HCT116 (cell line): ENCODE measurements around the gene IFRD1. TPM values are rescaled to one million over a fixed set of nuclear protein-coding genes. Genes with fewer than 3 reads are reported as not detected.

ENCODE experiments used
- ATAC-seq: fragments of 200-7000 bp; cut with Tn5 transposase; 2 replicates; pipeline ENCODE4 v1.9.1; 2020; ENCODE audit warnings: mild to moderate bottlenecking, moderate library complexity
- BruUV-seq: library from RNA; stranded (reverse); fragments of 400-500 nt; replicated peaks from 2 replicates; lab custom pipeline; 2021; lab: Mats Ljungman, UMichigan
- CTCF ChIA-PET: fragments of 300-600 bp; sonication (Branson Sonifier 250); formaldehyde crosslinking; loops from one replicate; lab custom pipeline; 2021; ENCODE audit warnings: antibody characterized with exemption; lab: Charles Lee
- POLR2A ChIA-PET: fragments of 300-600, 350-600 bp; sonication (Branson Sonifier 250); formaldehyde crosslinking; loops from one replicate; lab custom pipeline; 2021; ENCODE audit warnings: antibody characterized with exemption; lab: Charles Lee
- RAD21 ChIA-PET, 2 experiments: fragments of 300-600 bp; sonication (Branson Sonifier 250); formaldehyde crosslinking; loops; one replicate each; lab custom pipeline; 2023; ENCODE audit warnings: low total read pairs in 2 of 2; ENCODE audit not compliant: uncharacterized antibody in 2 of 2, unreplicated experiment in 2 of 2, low non-redundant PET in 1 of 2; lab: Charles Lee
- DNase-seq: peaks from one replicate; pipeline ENCODE4 v3.0.0-alpha.2; 2010; ENCODE audit warnings: low read depth, low spot score
- H2AFZ ChIP-seq: fragments of 200-600 bp; shearing (Covaris generic), sonication (generic); 2 replicates; pipeline ENCODE4 v1.6.1; 2017; ENCODE audit warnings: low read depth, mixed run types, mixed read lengths, antibody characterized with exemption, low read length; ENCODE audit not compliant: poor library complexity, severe bottlenecking
- H3K27ac ChIP-seq: 2 replicates; pipeline ENCODE4 v1.5.1; 2012; ENCODE audit warnings: low read depth, low read length
- H3K27me3 ChIP-seq: fragments of 200-600 bp; sonication (generic); 2 replicates; pipeline ENCODE4 v1.6.1; 2016; ENCODE audit warnings: mixed run types, low read length, mixed read lengths; ENCODE audit not compliant: insufficient read depth
- H3K36me3 ChIP-seq, 2 experiments: fragments of 200-500 bp in 1 of 2; fragments of 200-600 bp in 1 of 2; sonication (Bioruptor generic) in 1 of 2; sonication (generic) in 1 of 2; 2 replicates each; pipeline versions ENCODE4 v1.5.1 to v1.6.1; 2014 to 2016; ENCODE audit warnings: low read length in 2 of 2, inconsistent platforms in 1 of 2, mixed read lengths in 1 of 2, mixed run types in 1 of 2; ENCODE audit not compliant: insufficient read depth in 2 of 2, control insufficient read depth in 1 of 2
- H3K4me1 ChIP-seq, 2 experiments: fragments of 200-600 bp in 1 of 2; sonication (generic) in 1 of 2; 2 replicates each; pipeline versions ENCODE4 v1.5.1 to v1.6.1; 2012 to 2017; ENCODE audit warnings: low read length in 2 of 2, inconsistent platforms in 1 of 2, mild to moderate bottlenecking in 1 of 2, mixed read lengths in 1 of 2, mixed run types in 1 of 2, moderate library complexity in 1 of 2; ENCODE audit not compliant: insufficient read depth in 2 of 2, control insufficient read depth in 1 of 2
- H3K4me2 ChIP-seq: fragments of 200-600 bp; sonication (generic); 2 replicates; pipeline ENCODE4 v1.6.1; 2017; ENCODE audit warnings: mixed run types, low read length, mixed read lengths
- H3K4me3 ChIP-seq, 2 experiments: fragments of 200-600 bp in 1 of 2; sonication (generic) in 1 of 2; replicated peaks in 1 of 2; 2 replicates each; pipeline ENCODE4 v1.5.1; 2011 to 2016; ENCODE audit warnings: low read length in 2 of 2, control low read depth in 1 of 2, low read depth in 1 of 2, mild to moderate bottlenecking in 1 of 2, mixed read lengths in 1 of 2, mixed run types in 1 of 2
- H3K79me2 ChIP-seq: fragments of 200-600 bp; sonication (generic); 2 replicates; pipeline ENCODE4 v1.6.1; 2017; ENCODE audit warnings: mild to moderate bottlenecking, mixed run types, low read length, moderate library complexity, mixed read lengths; ENCODE audit not compliant: insufficient read depth
- H3K9ac ChIP-seq: fragments of 200-600 bp; sonication (generic); 2 replicates; pipeline ENCODE4 v1.6.1; 2016; ENCODE audit warnings: low read length, mixed read lengths
- H3K9me2 ChIP-seq: fragments of 200-600 bp; sonication (generic), shearing (Covaris generic); 2 replicates; pipeline ENCODE4 v1.6.1; 2017; ENCODE audit warnings: mixed run types, mild to moderate bottlenecking, moderate library complexity; ENCODE audit not compliant: insufficient read depth
- H3K9me3 ChIP-seq, 2 experiments: fragments of 200-500 bp in 1 of 2; fragments of 200-600 bp in 1 of 2; sonication (Bioruptor generic) in 1 of 2; sonication (generic) in 1 of 2; 2 replicates each; pipeline ENCODE4 v1.6.1; 2014 to 2017; ENCODE audit warnings: low read length in 2 of 2, mixed read lengths in 2 of 2, inconsistent platforms in 1 of 2, low read depth in 1 of 2, mild to moderate bottlenecking in 1 of 2, mixed run types in 1 of 2, moderate library complexity in 1 of 2; ENCODE audit not compliant: control insufficient read depth in 1 of 2, insufficient read depth in 1 of 2
- H4K20me1 ChIP-seq: fragments of 200-600 bp; sonication (generic), shearing (Covaris generic); 2 replicates; pipeline ENCODE4 v1.6.1; 2017; ENCODE audit warnings: mixed run types, mild to moderate bottlenecking, moderate library complexity; ENCODE audit not compliant: insufficient read depth
- CBX3 ChIP-seq: IDR thresholded peaks from 2 replicates; pipeline ENCODE4 v1.6.1; 2012; ENCODE audit warnings: low read depth
- CEBPB ChIP-seq: IDR thresholded peaks from 2 replicates; pipeline ENCODE4 v1.6.1; 2012; ENCODE audit warnings: low read depth
- EGR1 ChIP-seq: IDR thresholded peaks from 2 replicates; pipeline ENCODE4 v1.6.1; 2012; ENCODE audit warnings: low read depth
- ELF1 ChIP-seq: IDR thresholded peaks from 2 replicates; pipeline ENCODE4 v1.6.1; 2012; ENCODE audit warnings: low read depth, borderline replicate concordance
- EZH2 ChIP-seq: fragments of 200-600 bp; sonication (generic); IDR thresholded peaks from 2 replicates; pipeline ENCODE4 v1.6.1; 2017; ENCODE audit warnings: antibody characterized with exemption, mixed run types
- FOSL1 ChIP-seq: IDR thresholded peaks from 2 replicates; pipeline ENCODE4 v1.6.1; 2012; ENCODE audit warnings: low read depth
- JUND ChIP-seq: IDR thresholded peaks from 2 replicates; pipeline ENCODE4 v1.6.1; 2012
- POLR2A ChIP-seq: IDR thresholded peaks from 2 replicates; pipeline ENCODE4 v1.7.0; 2011; ENCODE audit warnings: borderline replicate concordance; ENCODE audit not compliant: insufficient read depth, insufficient read length; ENCODE audit errors: extremely low read depth
- SIN3A ChIP-seq: IDR thresholded peaks from 2 replicates; pipeline ENCODE4 v1.6.1; 2012; ENCODE audit warnings: low read depth
- SP1 ChIP-seq: IDR thresholded peaks from 2 replicates; pipeline ENCODE4 v1.6.1; 2012; ENCODE audit warnings: low read depth
- TCF7L2 ChIP-seq: IDR thresholded peaks from 2 replicates; pipeline ENCODE4 v1.7.0; 2011; ENCODE audit warnings: borderline replicate concordance, inconsistent platforms; ENCODE audit not compliant: insufficient read depth, insufficient read length; ENCODE audit errors: extremely low read depth
- YY1 ChIP-seq: IDR thresholded peaks from 2 replicates; pipeline ENCODE4 v1.6.1; 2011; ENCODE audit warnings: low read length, low read depth, moderate library complexity, mild to moderate bottlenecking; ENCODE audit not compliant: insufficient replicate concordance; ENCODE audit errors: extremely low read depth
- ZFX ChIP-seq: fragments of 450-650 bp; IDR thresholded peaks from 2 replicates; pipeline ENCODE4 v1.6.1; 2017
- ZNF274 ChIP-seq: fragments of 200-500 bp; sonication (Bioruptor generic); IDR thresholded peaks from 2 replicates; pipeline ENCODE4 v1.6.1; 2014; ENCODE audit warnings: mild to moderate bottlenecking, low read depth, low read length, inconsistent platforms
- intact Hi-C: fragments of 100-400 bp; cut with micrococcal nuclease; formaldehyde crosslinking; loops from 2 replicates; pipeline ENCODE4 v1.10.0; 2022
- total RNA-seq: library from RNA; stranded (reverse); gene quantifications from one replicate; pipeline ENCODE4 v1.2.1, GENCODE V29; 2021; ENCODE audit not compliant: unreplicated experiment
- TF ChIP-seq, protein P1 (sequence below): IDR thresholded peaks from 2 replicates; pipeline ENCODE4 v1.6.1; 2012
- TF ChIP-seq, protein P2 (sequence below): IDR thresholded peaks from 2 replicates; pipeline ENCODE4 v1.6.1; 2012
- TF ChIP-seq, protein P3 (sequence below): IDR thresholded peaks from 2 replicates; pipeline ENCODE4 v1.6.1; 2011; ENCODE audit warnings: mild to moderate bottlenecking, low read length, moderate library complexity; ENCODE audit not compliant: insufficient replicate concordance; ENCODE audit errors: extremely low read depth

IFRD1 gene
- total RNA-seq, 1 experiment from 2014 or later: 43.6 TPM

DNA sequence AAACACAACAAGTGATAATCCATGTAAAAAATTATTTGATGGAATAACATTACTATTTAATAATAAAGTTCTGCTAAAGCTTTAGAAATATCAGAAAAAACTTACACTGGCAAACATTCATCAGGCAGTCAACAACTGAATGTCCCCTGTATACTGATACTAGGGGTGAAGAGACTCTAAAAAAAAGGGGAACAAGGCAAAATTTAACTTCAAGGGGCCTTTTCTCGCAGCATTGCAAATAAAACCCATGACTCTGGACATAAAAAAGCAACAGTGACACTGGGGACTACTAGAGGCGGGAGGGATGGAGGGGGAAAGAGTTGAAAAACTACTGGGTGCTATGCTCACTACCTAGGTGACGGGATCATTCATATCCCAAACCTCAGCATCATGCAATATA lies 5.8 kb upstream of the IFRD1 start:
- ChIA-PET POLR2A (no interaction called here), RAD21 (no interaction called here), CTCF (no interaction called here)
- Histone ChIP-seq H3K9me3 (no peaks in the 10 kb centered on the region), H3K9ac (no peak overlapping the region), H2AFZ (no peak overlapping the region), H3K4me2 (no peak overlapping the region), H3K27me3 (no peaks in the 10 kb centered on the region), H4K20me1 (no peaks in the 10 kb centered on the region), H3K79me2 (no peaks in the 10 kb centered on the region), H3K4me1 (peaks cover 11 to 15% of the 10 kb centered on the region in 2 experiments), H3K9me2 (no peaks in the 10 kb centered on the region), H3K27ac (no peak overlapping the region), H3K4me3 (no peak overlapping the region), H3K36me3 (no peaks in the 10 kb centered on the region)
- BruUV-seq: no TSS peak
- intact Hi-C loops: no loop called here
- ATAC-seq: no peak
- TF ChIP-seq ELF1 (no peak), POLR2A (no peak), JUND (no peak), ZNF274 (no peak), FOSL1 (no peak), CBX3 (no peak), YY1 (no peak)
- TF ChIP-seq, protein P1, sequence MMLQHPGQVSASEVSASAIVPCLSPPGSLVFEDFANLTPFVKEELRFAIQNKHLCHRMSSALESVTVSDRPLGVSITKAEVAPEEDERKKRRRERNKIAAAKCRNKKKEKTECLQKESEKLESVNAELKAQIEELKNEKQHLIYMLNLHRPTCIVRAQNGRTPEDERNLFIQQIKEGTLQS: no peak
- TF ChIP-seq, protein P2, sequence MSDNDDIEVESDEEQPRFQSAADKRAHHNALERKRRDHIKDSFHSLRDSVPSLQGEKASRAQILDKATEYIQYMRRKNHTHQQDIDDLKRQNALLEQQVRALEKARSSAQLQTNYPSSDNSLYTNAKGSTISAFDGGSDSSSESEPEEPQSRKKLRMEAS: no peak
- DNase-seq: no peak

DNA sequence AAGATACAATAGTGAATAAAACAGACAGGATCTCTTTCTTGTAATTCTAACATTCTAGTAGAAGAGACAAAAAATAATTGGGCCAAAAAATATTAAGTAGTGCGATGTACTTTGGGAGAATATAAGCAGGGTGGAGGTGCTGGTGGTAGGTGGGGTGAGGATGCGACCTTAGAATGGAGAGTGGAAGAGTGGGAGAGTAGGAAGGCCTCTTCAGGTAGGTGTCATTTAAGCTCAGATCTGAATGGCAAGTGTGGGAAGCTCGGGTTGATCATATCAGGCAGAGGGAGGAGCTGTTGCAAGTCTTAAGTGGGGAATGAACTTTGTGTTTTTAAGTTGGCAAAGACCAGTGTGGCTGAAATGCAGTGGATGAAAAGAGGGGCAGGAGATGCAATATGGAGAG lies 3.8 kb upstream of the IFRD1 start:
- no peak overlapping the region for H3K27ac ChIP-seq
- TF ChIP-seq, protein P2: no peak
- TF ChIP-seq CBX3 (no peak), EGR1 (no peak), ELF1 (no peak), TCF7L2 (no peak), SIN3A (no peak), SP1 (no peak), POLR2A (no peak), EZH2 (no peak), ZFX (no peak), CEBPB (no peak), ZNF274 (no peak), YY1 (no peak), JUND (no peak), FOSL1 (no peak)
- TF ChIP-seq, protein P3, sequence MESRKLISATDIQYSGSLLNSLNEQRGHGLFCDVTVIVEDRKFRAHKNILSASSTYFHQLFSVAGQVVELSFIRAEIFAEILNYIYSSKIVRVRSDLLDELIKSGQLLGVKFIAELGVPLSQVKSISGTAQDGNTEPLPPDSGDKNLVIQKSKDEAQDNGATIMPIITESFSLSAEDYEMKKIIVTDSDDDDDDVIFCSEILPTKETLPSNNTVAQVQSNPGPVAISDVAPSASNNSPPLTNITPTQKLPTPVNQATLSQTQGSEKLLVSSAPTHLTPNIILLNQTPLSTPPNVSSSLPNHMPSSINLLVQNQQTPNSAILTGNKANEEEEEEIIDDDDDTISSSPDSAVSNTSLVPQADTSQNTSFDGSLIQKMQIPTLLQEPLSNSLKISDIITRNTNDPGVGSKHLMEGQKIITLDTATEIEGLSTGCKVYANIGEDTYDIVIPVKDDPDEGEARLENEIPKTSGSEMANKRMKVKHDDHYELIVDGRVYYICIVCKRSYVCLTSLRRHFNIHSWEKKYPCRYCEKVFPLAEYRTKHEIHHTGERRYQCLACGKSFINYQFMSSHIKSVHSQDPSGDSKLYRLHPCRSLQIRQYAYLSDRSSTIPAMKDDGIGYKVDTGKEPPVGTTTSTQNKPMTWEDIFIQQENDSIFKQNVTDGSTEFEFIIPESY: no peak
- TF ChIP-seq, protein P1: no peak

More for the DNA sequence above, 3.8 kb upstream of the IFRD1 start:
- Histone ChIP-seq H3K4me3 (no peak overlapping the region), H2AFZ (no peak overlapping the region), H4K20me1 (no peaks in the 10 kb centered on the region), H3K4me2 (no peak overlapping the region), H3K9ac (no peak overlapping the region), H3K36me3 (no peaks in the 10 kb centered on the region), H3K9me2 (no peaks in the 10 kb centered on the region), H3K9me3 (no peaks in the 10 kb centered on the region), H3K4me1 (peaks cover 11 to 20% of the 10 kb centered on the region in 2 experiments), H3K27me3 (no peaks in the 10 kb centered on the region), H3K79me2 (peaks cover 11% of the 10 kb centered on the region)
- ATAC-seq (no peak), DNase-seq (no peak)
- BruUV-seq: no TSS peak
- RAD21 ChIA-PET: no interaction called here
- POLR2A ChIA-PET: no interaction called here
- CTCF ChIA-PET: no interaction called here
- intact Hi-C loops: no loop called here
